Nephron (organoid): ENCODE measurements around the gene ZFAND5.

ENCODE experiments used
- H3K27ac Mint-ChIP-seq, 3 experiments: 2 replicates each; pipeline ENCODE4 v1.8.0; 2020; ENCODE audit warnings: mixed read lengths in 3 of 3, mild to moderate bottlenecking in 2 of 3, moderate library complexity in 1 of 3
- H3K27me3 Mint-ChIP-seq: 2 replicates; pipeline ENCODE4 v1.8.0; 2021; ENCODE audit warnings: low read depth, mild to moderate bottlenecking, moderate library complexity, mixed read lengths
- H3K36me3 Mint-ChIP-seq: 2 replicates; pipeline ENCODE4 v1.8.0; 2020; ENCODE audit warnings: low read depth, mixed read lengths
- H3K4me1 Mint-ChIP-seq: 2 replicates; pipeline ENCODE4 v1.8.0; 2020; ENCODE audit warnings: mixed read lengths
- H3K4me3 Mint-ChIP-seq, 3 experiments: 2 replicates each; pipeline ENCODE4 v1.8.0; 2020; ENCODE audit warnings: mild to moderate bottlenecking in 3 of 3, mixed read lengths in 3 of 3, moderate library complexity in 2 of 3
- H3K9me3 Mint-ChIP-seq: 2 replicates; pipeline ENCODE4 v1.8.0; 2020; ENCODE audit warnings: mixed read lengths
- TF ChIP-seq, protein P1 (sequence below), 3 experiments: fragments of 200-600 bp; sonication (generic); IDR thresholded peaks; one replicate each; pipeline ENCODE4 v1.5.0; 2021; ENCODE audit warnings: antibody characterized with exemption in 3 of 3; ENCODE audit not compliant: unreplicated experiment in 3 of 3

The ZFAND5 gene

GRCh38 chr9:72353455-72354116 is 11.4 kb downstream of the ZFAND5 start:
- Mint-ChIP-seq H3K27ac (no peak overlapping the region), H3K9me3 (no peaks in the 10 kb centered on the region), H3K27me3 (no peaks in the 10 kb centered on the region), H3K36me3 (peaks cover 63% of the 10 kb centered on the region), H3K4me3 (no peak overlapping the region), H3K4me1 (peaks cover 22% of the 10 kb centered on the region)
- TF ChIP-seq, protein P1, sequence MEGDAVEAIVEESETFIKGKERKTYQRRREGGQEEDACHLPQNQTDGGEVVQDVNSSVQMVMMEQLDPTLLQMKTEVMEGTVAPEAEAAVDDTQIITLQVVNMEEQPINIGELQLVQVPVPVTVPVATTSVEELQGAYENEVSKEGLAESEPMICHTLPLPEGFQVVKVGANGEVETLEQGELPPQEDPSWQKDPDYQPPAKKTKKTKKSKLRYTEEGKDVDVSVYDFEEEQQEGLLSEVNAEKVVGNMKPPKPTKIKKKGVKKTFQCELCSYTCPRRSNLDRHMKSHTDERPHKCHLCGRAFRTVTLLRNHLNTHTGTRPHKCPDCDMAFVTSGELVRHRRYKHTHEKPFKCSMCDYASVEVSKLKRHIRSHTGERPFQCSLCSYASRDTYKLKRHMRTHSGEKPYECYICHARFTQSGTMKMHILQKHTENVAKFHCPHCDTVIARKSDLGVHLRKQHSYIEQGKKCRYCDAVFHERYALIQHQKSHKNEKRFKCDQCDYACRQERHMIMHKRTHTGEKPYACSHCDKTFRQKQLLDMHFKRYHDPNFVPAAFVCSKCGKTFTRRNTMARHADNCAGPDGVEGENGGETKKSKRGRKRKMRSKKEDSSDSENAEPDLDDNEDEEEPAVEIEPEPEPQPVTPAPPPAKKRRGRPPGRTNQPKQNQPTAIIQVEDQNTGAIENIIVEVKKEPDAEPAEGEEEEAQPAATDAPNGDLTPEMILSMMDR (IDR thresholded peaks at IDR 0.05; ENCODE audit: unreplicated experiment in 3 of 3), result no peak

GRCh38 chr9:72352911-72353388 is 12.1 kb downstream of the ZFAND5 start:
- Mint-ChIP-seq H3K9me3 (no peaks in the 10 kb centered on the region), H3K27me3 (no peaks in the 10 kb centered on the region), H3K36me3 (peaks cover 58% of the 10 kb centered on the region), H3K4me1 (peaks cover 17% of the 10 kb centered on the region), H3K4me3 (no peak overlapping the region), H3K27ac (no peak overlapping the region)
- TF ChIP-seq, protein P1 (IDR thresholded peaks at IDR 0.05; ENCODE audit: unreplicated experiment in 3 of 3), result no peak

DNA sequence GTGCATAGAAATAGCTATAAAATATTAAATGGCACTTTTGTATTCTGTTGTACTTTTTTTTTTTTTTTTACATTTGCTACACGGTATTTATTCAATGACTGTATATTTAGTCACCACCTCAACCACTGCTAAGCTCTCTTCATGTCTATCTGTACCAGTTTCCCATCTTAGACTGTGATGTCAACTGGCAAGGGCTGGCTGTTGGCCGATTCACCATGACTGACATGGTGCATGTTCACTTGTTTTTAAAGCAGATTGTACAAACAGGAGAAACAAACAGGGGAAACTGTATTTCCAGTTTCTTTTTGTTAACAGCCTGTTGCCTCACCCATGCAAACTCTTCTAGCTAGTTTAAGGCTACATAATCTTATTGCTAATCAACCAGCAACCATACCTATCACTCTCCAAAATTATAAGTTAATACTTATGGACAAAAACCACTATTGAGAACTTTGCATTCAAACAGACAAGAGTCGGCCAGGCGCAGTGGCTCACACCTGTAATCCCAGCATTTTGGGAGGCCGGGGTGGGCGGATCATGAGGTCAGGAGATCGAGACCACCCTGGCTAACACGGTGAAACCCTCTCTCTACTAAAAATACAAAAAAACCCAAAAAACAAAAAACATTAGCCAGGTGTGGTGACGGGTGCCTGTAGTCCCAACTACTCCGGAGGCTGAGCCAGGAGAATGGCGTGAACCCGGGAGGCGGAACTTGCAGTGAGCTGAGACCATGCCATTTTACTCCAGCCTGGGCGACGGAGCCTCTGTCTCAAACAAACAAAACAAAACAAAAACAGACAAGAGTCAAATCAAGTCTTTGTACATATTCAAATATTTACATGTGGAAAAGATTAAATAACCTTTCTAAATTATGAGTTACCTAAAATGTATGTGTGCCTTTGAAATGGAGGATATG is 13.2 kb downstream of the ZFAND5 start:
- Mint-ChIP-seq H3K27ac (no peak overlapping the region), H3K9me3 (no peaks in the 10 kb centered on the region), H3K4me1 (peaks cover 8% of the 10 kb centered on the region), H3K36me3 (peaks cover 46% of the 10 kb centered on the region), H3K4me3 (no peak overlapping the region), H3K27me3 (no peaks in the 10 kb centered on the region)
- TF ChIP-seq, protein P1 (IDR thresholded peaks at IDR 0.05; ENCODE audit: unreplicated experiment in 3 of 3), result no peak

GRCh38 chr9:72349911-72350310 is 15.1 kb downstream of the ZFAND5 start:
- Mint-ChIP-seq H3K27me3 (no peaks in the 10 kb centered on the region), H3K4me3 (no peak overlapping the region), H3K36me3 (peaks cover 27% of the 10 kb centered on the region), H3K27ac (no peak overlapping the region), H3K4me1 (no peaks in the 10 kb centered on the region), H3K9me3 (no peaks in the 10 kb centered on the region)
- TF ChIP-seq, protein P1 (IDR thresholded peaks at IDR 0.05; ENCODE audit: unreplicated experiment in 3 of 3), result no peak

DNA sequence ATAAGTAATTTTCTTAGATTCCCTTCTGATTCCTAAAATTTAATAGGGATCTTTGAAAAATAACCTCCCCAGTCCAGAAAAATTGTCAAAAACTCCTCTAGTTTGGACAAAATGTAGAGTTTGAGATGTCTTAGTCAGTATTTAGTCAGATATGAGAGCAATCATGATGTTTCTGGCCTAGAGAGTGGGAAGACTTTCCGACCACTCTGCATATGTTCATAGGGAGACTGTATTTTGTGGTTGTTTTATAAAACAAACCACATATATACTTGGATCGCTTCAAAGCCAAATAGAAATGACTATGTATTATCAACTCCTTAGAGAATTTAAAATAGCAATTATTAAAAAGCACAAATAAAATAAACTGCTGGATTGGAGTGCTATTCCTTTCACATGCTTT is 15.8 kb downstream of the ZFAND5 start:
- Mint-ChIP-seq H3K36me3 (peaks cover 21% of the 10 kb centered on the region), H3K9me3 (no peaks in the 10 kb centered on the region), H3K4me1 (no peaks in the 10 kb centered on the region), H3K4me3 (no peak overlapping the region), H3K27me3 (no peaks in the 10 kb centered on the region), H3K27ac (no peak overlapping the region)
- TF ChIP-seq, protein P1 (IDR thresholded peaks at IDR 0.05; ENCODE audit: unreplicated experiment in 3 of 3), result no peak
